Muscle layer of colon (tissue), 2 donors: Measurements from ENCODE around the gene COQ7.

Source experiments
- H3K27ac ChIP-seq: one replicate; pipeline ENCODE4 v1.7.0; 2013; ENCODE audit warnings: low read depth, mild to moderate bottlenecking, low read length, moderate library complexity
- H3K27me3 ChIP-seq, 2 donors: one replicate each; pipeline ENCODE4 v1.7.0; 2013; ENCODE audit warnings: low read length in 2 of 2, mild to moderate bottlenecking in 2 of 2; ENCODE audit not compliant: insufficient read depth in 2 of 2, control insufficient read depth in 1 of 2
- H3K36me3 ChIP-seq: one replicate; pipeline ENCODE4 v1.7.0; 2013; ENCODE audit warnings: mild to moderate bottlenecking, low read length; ENCODE audit not compliant: insufficient read depth
- H3K4me1 ChIP-seq: one replicate; pipeline ENCODE4 v1.7.0; 2013; ENCODE audit warnings: mild to moderate bottlenecking, low read length; ENCODE audit not compliant: insufficient read depth
- H3K4me3 ChIP-seq, 2 donors: one replicate each; pipeline ENCODE4 v1.7.0; 2013; ENCODE audit warnings: low read length in 2 of 2, low read depth in 1 of 2, mild to moderate bottlenecking in 1 of 2, moderate library complexity in 1 of 2
- H3K9ac ChIP-seq: one replicate; pipeline ENCODE4 v1.7.0; 2013; ENCODE audit warnings: low read length
- H3K9me3 ChIP-seq: one replicate; pipeline ENCODE4 v1.7.0; 2013; ENCODE audit warnings: mild to moderate bottlenecking, low read length
- donor health status: abdominal sarcoma.
- donor health status: Adenocarcinoma of cecum.

The COQ7 gene

GRCh38 chr16:19105131-19105530 is 37.7 kb downstream of the COQ7 start:
- H3K27me3 ChIP-seq = no peaks in the 10 kb centered on the region
- H3K9ac ChIP-seq = no peak overlapping the region
- no peak overlapping the region for H3K4me3 ChIP-seq
- H3K4me1 ChIP-seq = no peaks in the 10 kb centered on the region
- no peaks in the 10 kb centered on the region for H3K36me3 ChIP-seq
- no peaks in the 10 kb centered on the region for H3K9me3 ChIP-seq
- no peak overlapping the region for H3K27ac ChIP-seq

GRCh38 chr16:19105891-19106624 is 38.6 kb downstream of the COQ7 start:
- no peaks in the 10 kb centered on the region for H3K9me3 ChIP-seq
- no peak overlapping the region for H3K9ac ChIP-seq
- H3K27me3 ChIP-seq = no peaks in the 10 kb centered on the region
- no peak overlapping the region for H3K27ac ChIP-seq
- H3K4me3 ChIP-seq = no peak overlapping the region
- H3K4me1 ChIP-seq = no peaks in the 10 kb centered on the region
- no peaks in the 10 kb centered on the region for H3K36me3 ChIP-seq

- Histone ChIP-seq H3K9ac (no peak overlapping the region), H3K9me3 (no peaks in the 10 kb centered on the region), H3K27me3 (no peaks in the 10 kb centered on the region), H3K27ac (no peak overlapping the region), H3K36me3 (no peaks in the 10 kb centered on the region), H3K4me3 (no peak overlapping the region), H3K4me1 (no peaks in the 10 kb centered on the region)
Observed at GRCh38 chr16:19106625-19107020, 39.2 kb downstream of the COQ7 start.

- Histone ChIP-seq H3K36me3 (no peaks in the 10 kb centered on the region), H3K4me1 (no peaks in the 10 kb centered on the region), H3K27me3 (no peaks in the 10 kb centered on the region), H3K4me3 (no peak overlapping the region), H3K9ac (no peak overlapping the region), H3K27ac (no peak overlapping the region), H3K9me3 (no peaks in the 10 kb centered on the region)
Observed at GRCh38 chr16:19108409-19109287, 41.2 kb downstream of the COQ7 start.

GRCh38 chr16:19109288-19109664 is 41.9 kb downstream of the COQ7 start:
- Histone ChIP-seq H3K9me3 (no peaks in the 10 kb centered on the region), H3K27me3 (no peaks in the 10 kb centered on the region), H3K27ac (no peak overlapping the region), H3K9ac (no peak overlapping the region), H3K4me3 (no peak overlapping the region), H3K4me1 (no peaks in the 10 kb centered on the region), H3K36me3 (no peaks in the 10 kb centered on the region)

GRCh38 chr16:19110537-19111360 is 43.3 kb downstream of the COQ7 start:
- Histone ChIP-seq H3K4me3 (no peak overlapping the region), H3K27ac (no peak overlapping the region), H3K4me1 (peaks cover 8% of the 10 kb centered on the region), H3K27me3 (no peaks in the 10 kb centered on the region), H3K9ac (no peak overlapping the region), H3K9me3 (no peaks in the 10 kb centered on the region), H3K36me3 (peaks cover 8% of the 10 kb centered on the region)

- Histone ChIP-seq H3K4me1 (peaks cover 21% of the 10 kb centered on the region), H3K36me3 (peaks cover 13% of the 10 kb centered on the region), H3K27ac (no peak overlapping the region), H3K27me3 (no peaks in the 10 kb centered on the region), H3K9ac (no peak overlapping the region), H3K4me3 (no peak overlapping the region), H3K9me3 (no peaks in the 10 kb centered on the region)
Observed at GRCh38 chr16:19112099-19112407, 44.6 kb downstream of the COQ7 start.

- Histone ChIP-seq H3K9me3 (no peaks in the 10 kb centered on the region), H3K27me3 (no peaks in the 10 kb centered on the region), H3K9ac (peak within 1 kb of the TSS; percentile 57), H3K27ac (peak within 1 kb of the TSS; percentile 89), H3K4me1 (peaks cover 31% of the 10 kb centered on the region), H3K36me3 (peaks cover 13% of the 10 kb centered on the region), H3K4me3 (peak within 1 kb of the TSS; percentile 74 to 88)
Observed at GRCh38 chr16:19113577-19114358, 46.4 kb downstream of the COQ7 start, which contains the start of gene ITPRIPL2. ITPRIPL2 (plus strand) TSS chr16:19113964; CDS start chr16:19114462, 498 bp downstream.

GRCh38 chr16:19114359-19115147 is 47.1 kb downstream of the COQ7 start:
- Histone ChIP-seq H3K27ac (peak overlapping the region; percentile 89), H3K36me3 (peaks cover 13% of the 10 kb centered on the region), H3K4me3 (peak overlapping the region; percentile 60 to 78), H3K9me3 (no peaks in the 10 kb centered on the region), H3K4me1 (peaks cover 39% of the 10 kb centered on the region), H3K27me3 (no peaks in the 10 kb centered on the region), H3K9ac (no peak overlapping the region)
